ENCODE data around the gene KCNAB2.

Gene KCNAB2

DNA sequence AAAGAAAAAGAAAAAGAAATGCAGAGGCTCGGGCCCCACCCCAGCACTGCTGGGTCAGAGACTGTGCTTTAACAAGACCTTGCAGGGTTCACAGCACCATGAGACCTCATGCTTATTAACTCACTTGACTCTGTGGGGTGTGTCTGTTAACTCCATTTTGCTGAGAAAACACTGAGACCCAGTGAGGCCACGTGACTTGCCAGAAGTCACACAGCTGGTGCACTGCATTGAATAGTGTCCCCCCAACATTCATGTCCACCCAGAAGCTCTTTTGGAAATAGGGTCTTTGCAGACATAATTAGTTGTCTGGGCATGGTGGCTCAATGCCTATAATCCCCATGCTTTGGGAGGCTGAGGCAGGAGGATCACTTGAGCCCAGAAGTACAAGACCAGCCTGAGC, 94.7 kb downstream of the KCNAB2 start:
- no peak overlapping the region for H3K4me3 ChIP-seq (ENCODE audit: low read length)
- no peak for TF ChIP-seq ZNF274 (IDR thresholded peaks at IDR 0.05; ENCODE audit: low read depth, low read length)

DNA sequence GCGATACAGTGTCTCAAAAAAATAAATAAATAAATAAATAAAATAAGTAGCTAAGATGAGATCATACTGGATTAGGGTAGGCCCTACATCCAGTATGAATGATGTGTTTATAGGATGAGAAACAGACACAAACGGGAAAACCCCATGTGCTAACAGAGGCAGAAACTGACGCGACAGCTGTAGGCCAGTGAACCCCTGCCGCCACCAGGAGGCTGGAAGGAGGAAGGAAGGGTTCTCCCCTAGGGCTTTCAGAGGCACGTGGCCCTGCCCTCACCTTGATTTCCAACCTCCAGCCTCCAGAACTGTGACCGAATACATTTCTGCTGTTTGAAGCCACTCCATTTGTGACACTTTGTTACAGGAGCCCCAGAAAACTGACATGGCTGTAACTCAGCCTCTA, 95.9 kb downstream of the KCNAB2 start:
- H3K4me3 ChIP-seq (ENCODE audit: low read length): no peak overlapping the region
- TF ChIP-seq ZNF274 (IDR thresholded peaks at IDR 0.05; ENCODE audit: low read depth, low read length): no peak

DNA sequence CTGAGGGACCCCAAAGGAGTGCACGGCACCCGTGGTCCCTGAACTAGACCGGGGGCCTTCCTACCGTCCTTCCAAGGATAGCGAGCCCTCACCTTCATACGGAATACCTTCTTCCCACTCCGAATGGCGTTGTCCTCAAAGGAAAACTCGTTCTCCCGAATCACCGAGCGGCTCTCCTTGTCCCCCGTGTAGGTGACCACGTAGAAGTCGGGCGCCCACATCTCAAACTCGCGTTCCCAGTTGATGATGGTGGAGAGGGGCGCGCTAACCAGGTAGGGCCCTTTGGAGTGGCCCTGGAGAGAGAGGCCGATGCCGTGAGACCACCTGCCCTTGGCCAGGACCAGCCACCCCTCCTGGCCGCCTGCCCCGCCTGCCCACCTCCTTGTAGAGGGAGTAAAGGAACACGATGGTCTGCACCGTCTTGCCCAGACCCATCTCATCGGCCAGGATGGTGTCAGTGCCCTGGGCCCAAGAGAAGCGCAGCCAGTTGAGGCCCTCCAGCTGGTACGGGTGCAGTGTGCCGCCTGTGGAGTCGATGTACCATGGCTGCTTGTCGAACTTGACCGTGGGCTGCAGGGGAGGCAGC, 96.4 kb downstream of the KCNAB2 start:
- no peak for TF ChIP-seq ZNF274 (IDR thresholded peaks at IDR 0.05; ENCODE audit: low read depth, low read length)
- H3K4me3 ChIP-seq (ENCODE audit: low read length): no peak overlapping the region

DNA sequence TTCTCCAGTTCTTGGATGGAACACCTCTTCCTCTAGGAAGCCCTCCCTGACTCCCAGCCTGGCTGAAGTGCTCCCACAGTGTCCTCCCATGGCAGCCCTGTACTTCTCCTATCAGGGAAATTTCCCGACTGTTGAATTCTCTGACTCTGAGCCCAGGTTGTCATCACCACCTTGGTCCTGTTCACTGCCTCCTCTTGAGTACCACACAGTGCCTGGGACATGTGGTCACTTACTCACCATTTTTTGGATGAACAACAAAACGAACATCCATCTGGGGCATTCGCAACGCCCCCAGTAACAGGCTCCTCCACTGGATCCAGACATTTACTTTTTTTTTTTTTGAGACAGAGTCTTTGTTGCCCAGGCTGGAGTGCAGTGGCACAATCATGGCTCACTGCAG, 97.0 kb downstream of the KCNAB2 start:
- no peak overlapping the region for H3K4me3 ChIP-seq (ENCODE audit: low read length)
- TF ChIP-seq ZNF274 (IDR thresholded peaks at IDR 0.05; ENCODE audit: low read depth, low read length): no peak

DNA sequence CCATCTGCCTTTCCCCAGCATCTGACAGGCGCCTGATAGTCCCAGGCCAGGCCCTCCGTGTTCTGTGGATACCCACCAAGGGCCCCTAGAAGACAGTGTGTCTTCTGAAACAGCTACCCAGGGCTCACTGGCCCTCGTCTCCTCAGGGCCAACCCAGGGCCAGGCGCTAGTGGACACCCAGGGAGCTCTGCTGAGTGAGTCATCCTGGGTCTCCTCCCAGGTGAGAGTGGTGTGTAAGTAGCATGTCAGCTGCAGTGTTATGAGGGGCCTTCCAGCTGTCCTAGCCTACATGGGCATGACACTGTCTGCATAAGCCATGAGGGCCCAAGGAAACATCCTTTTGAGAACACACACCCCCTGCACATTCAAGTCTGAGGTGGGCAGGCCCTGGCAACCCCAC, 97.7 kb downstream of the KCNAB2 start:
- no peak for TF ChIP-seq ZNF274 (IDR thresholded peaks at IDR 0.05; ENCODE audit: low read depth, low read length)
- no peak overlapping the region for H3K4me3 ChIP-seq (ENCODE audit: low read length)

DNA sequence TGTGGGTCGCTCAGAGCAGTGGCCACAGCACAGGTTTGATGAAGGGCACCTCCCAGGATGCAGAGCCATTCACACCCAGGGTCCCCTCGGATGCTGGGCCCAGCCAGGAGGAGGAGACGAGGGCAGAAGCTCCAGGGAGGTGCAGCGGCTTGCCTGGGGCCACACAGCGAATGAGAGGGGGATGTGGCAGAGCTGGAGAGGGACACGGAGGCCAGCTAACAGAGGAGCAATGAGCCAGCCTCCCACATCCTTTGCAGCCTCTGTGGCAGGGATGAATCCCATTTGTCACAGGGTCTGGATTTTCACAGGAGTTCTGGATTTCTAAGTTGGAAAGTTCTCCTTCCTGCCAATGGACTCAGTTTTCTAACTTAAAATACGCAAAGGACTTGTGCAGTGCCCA, 98.5 kb downstream of the KCNAB2 start:
- no peak for TF ChIP-seq ZNF274 (IDR thresholded peaks at IDR 0.05; ENCODE audit: low read depth, low read length)
- no peak overlapping the region for H3K4me3 ChIP-seq (ENCODE audit: low read length)

DNA sequence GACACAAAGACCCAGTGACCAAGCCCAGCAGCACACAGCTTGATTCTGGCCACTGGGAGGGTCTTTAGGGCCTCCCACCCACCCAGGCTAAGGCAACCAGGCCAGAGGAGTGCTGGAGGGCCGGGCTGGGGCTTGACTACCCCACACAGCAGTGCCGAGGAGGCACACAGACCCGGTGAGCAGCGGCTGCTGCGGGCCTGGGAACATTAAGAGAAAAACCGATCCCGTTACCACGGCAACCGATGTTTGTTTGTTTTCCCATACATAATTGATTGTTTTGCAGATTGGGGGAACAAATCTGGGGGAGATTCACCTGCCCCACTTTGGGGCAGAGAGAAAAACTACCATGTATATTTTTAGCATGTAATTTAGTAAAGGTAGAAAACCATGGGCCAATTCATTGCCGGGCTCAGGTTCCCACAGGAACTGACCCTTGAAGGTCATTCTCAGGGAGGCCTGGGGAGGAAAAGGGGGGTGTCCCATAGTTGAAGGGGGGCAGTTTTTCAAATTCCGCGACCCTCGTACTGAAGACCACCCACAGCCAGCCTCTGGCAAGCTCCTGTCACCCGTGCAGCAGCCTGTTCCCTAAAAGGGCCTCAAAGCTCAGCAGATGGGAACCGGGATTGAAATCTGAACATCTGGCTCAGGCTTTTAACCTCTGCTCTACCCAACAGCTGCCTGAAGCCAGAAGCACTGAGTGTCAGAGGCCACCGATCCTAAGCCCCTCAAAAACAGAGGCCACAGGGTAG, 99.1 kb downstream of the KCNAB2 start:
- no peak for TF ChIP-seq ZNF274 (IDR thresholded peaks at IDR 0.05; ENCODE audit: low read depth, low read length)
- no peak overlapping the region for H3K4me3 ChIP-seq (ENCODE audit: low read length)

DNA sequence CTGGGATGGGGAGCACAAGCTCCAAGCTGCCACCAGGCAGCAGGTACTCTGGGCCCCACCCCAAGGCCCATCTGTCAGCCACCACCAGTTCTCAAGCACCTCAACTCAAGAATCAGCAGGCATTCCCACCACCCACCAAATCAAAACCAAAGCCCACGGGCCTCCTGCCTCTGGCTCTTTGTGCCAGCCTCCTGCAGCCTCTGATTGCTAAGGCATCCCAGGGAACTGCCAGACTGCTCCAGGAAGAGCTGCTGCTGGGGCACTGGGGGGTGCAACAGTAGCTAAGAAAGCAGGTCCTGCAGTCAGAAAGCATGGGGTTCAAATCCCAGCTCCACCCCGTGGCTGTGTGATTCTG, 99.7 kb downstream of the KCNAB2 start:
- no peak overlapping the region for H3K4me3 ChIP-seq (ENCODE audit: low read length)
- no peak for TF ChIP-seq ZNF274 (IDR thresholded peaks at IDR 0.05; ENCODE audit: low read depth, low read length)

DNA sequence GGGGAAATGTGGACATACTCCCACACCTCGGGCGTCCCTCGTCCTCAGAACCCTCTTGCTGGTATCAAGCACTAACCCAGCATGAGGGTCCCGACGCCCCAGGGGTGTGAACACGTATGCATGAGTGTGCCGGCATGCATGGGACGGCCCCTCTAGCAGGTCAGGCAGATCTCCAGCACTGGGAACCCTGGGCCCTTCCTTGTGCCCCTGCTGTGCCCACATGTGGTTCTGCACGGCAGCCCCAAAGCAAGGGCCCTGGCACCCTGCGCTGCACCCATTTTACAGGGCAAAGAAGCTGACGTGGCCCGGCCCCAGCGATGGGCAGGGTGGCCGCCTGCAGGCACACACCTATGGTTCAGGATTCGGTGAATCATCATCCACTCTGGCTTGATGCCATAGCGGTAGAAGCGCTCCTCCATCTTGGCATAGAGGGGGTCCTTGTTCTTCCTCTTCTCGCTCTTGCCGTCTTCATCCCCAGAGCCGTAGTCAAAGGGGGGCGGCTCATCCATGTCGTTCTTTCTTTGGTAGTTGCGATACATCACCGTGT, 100.2 kb downstream of the KCNAB2 start:
- no peak overlapping the region for H3K4me3 ChIP-seq (ENCODE audit: low read length)
- no peak for TF ChIP-seq ZNF274 (IDR thresholded peaks at IDR 0.05; ENCODE audit: low read depth, low read length)

DNA sequence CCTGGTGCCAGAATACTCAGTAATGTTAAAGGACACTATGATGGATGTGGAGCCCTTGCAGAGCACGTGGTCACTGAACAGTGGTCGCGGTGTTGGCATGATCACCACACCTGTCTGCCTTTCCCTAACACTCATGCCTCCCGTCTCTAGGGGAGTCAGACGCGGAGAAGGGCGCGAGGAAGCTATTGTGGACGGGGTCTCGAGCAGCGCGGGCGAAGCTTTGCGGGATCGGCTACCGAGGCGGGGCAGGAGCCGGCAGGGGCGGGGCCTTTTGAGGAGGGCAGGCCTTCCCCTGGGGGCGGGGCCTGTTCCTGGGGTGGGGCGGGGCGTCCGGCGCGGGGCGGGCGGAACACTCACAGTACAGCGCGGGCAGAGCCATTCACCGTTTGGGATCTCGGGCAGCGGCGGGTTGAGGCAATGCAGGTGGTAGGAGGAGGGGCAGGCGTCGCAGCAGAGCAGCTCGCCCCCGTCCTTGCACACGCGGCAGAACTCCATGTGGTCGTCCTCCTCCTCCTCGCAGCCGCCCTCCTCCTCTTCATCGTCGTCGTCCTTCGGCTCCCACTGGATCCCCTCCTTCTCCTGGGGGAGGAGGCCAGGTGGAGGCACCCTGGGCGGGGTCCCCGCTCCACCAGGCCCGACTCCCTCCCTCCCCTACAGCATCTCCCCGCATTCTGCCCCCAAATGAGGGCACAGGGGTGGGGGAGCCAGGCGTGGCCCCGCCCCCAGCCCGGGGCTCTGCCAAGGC, 103.0 kb downstream of the KCNAB2 start:
- no peak overlapping the region for H3K4me3 ChIP-seq (ENCODE audit: low read length)

DNA sequence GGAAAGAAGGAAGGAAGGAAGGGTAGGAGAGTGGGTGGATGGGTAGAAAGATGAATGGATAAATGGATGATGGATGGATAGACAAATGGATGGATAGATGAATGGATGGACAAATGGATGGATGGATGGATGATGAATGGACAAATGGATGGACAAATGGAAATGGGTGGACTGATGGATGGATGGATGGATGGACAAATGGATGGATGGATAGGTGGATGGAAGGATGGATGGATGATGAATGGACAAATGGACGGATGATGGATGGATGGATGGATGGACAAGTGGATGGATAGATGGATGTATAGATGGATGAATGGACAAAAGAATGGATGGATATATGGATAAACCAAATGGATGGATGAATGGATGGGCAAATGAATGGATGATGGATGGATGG, 103.9 kb downstream of the KCNAB2 start:
- no peak for TF ChIP-seq ZNF274 (IDR thresholded peaks at IDR 0.05; ENCODE audit: low read depth, low read length)
- no peak overlapping the region for H3K4me3 ChIP-seq (ENCODE audit: low read length)

More for the DNA sequence above, 103.0 kb downstream of the KCNAB2 start:
- TF ChIP-seq ZNF274 (IDR thresholded peaks at IDR 0.05; ENCODE audit: low read depth, low read length): no peak

DNA sequence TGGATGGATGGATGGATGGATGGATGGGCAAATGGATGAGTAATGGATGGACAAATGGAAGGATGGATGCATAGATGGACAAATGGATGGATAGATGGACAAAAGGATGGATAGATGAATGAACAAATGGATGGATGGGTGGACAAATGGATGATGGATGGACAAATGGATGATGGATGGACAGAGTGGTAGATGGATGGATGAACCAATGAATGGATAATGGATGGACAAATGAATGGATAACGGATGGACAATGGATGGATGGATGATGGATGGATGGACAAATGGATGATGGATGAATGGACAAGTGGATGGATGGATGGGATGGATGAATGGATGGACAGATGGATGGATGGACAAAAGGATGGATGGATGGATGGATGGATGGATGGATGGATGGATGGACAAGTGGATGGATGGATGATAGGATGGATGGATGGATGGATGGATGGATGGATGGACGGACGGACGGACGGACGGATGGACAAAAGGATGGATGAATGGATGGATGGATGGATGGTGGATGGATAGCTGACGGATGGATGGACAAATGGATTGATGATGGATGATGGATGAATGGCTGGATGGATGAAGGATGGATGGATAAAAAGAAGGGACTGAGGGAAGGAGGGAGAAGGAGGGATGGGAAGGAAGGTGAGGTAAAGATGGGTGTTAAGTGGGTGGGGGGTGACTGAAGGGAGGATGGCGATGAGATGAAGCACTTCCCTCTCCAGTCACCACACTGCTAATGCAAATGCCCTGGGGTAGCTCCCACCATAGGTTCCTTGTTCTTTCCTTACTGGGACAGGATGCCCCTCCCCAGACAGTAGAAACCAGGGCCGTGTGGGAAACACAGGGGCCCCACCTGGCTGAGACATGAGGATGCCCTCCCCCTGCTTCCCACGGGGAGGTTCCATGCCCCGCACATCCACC, 104.6 kb downstream of the KCNAB2 start:
- no peak for TF ChIP-seq ZNF274 (IDR thresholded peaks at IDR 0.05; ENCODE audit: low read depth, low read length)
- no peak overlapping the region for H3K4me3 ChIP-seq (ENCODE audit: low read length)
